Gastroesophageal sphincter (tissue), 4 donors: ENCODE data around the gene PLAU. TPM values are rescaled to one million over a fixed set of nuclear protein-coding genes. Genes with fewer than 3 reads are reported as not detected.

ENCODE experiments used
- ATAC-seq: fragments of 150-250 bp; one replicate; pipeline ENCODE4 v1.9.1; 2016; ENCODE audit warnings: mild to moderate bottlenecking, moderate library complexity
- H3K27ac ChIP-seq, 4 donors: fragments of 200-600 bp; sonication (generic) in 3 of 4; 1 replicate in 3 of 4; 2 replicates in 1 of 4; pipeline ENCODE4 v1.5.1; 2016 to 2019
- H3K27me3 ChIP-seq: fragments of 200-600 bp; sonication (generic); one replicate; pipeline ENCODE4 v1.5.1; 2019
- H3K36me3 ChIP-seq, 2 donors: fragments of 200-600 bp; sonication (generic); one replicate each; pipeline ENCODE4 v1.5.1; 2019; ENCODE audit warnings: control low read depth in 1 of 2
- H3K4me1 ChIP-seq, 3 donors: fragments of 200-600 bp; sonication (generic); 1 replicate in 2 of 3; 2 replicates in 1 of 3; pipeline ENCODE4 v1.5.1; 2016 to 2019; ENCODE audit warnings: control low read depth in 2 of 3
- H3K4me3 ChIP-seq, 2 donors: fragments of 200-600 bp; sonication (generic); one replicate each; pipeline ENCODE4 v1.5.1; 2019; ENCODE audit warnings: mild to moderate bottlenecking in 1 of 2, moderate library complexity in 1 of 2
- H3K9me3 ChIP-seq, 3 donors: fragments of 200-600 bp; sonication (generic); one replicate each; pipeline ENCODE4 v1.5.1; 2017 to 2019; ENCODE audit warnings: control low read depth in 2 of 3
- EP300 ChIP-seq: sonication (generic); formaldehyde crosslinking; IDR thresholded peaks from one replicate; pipeline ENCODE4 v1.6.1; 2017; ENCODE audit warnings: antibody characterized with exemption, mild to moderate bottlenecking
- POLR2A ChIP-seq, 2 donors: fragments of 450-650 bp; IDR thresholded peaks; one replicate each; pipeline ENCODE4 v1.6.1; 2017; ENCODE audit warnings: antibody characterized with exemption in 2 of 2, mild to moderate bottlenecking in 2 of 2, moderate library complexity in 1 of 2
- POLR2AphosphoS5 ChIP-seq: sonication (generic); formaldehyde crosslinking; IDR thresholded peaks from one replicate; pipeline ENCODE4 v1.6.1; 2017; ENCODE audit warnings: antibody characterized with exemption
- WGBS, 2 donors: methylation state at CpG; one replicate each; pipeline ENCODE4 v1.1.5; 2018; ENCODE audit warnings: low coverage in 1 of 2; 5-methylcytosine and 5-hydroxymethylcytosine counted together
- total RNA-seq, 4 donors: library from RNA; depleted of rRNA; stranded (reverse); fragments of >200 nt; gene quantifications; one replicate each; pipeline ENCODE4 v1.1.0, GENCODE V29; 2016
- TF ChIP-seq, protein P1 (sequence below), 4 experiments: fragments of 200-600 bp in 2 of 4; fragments of 450-650 bp in 2 of 4; sonication (generic) in 1 of 4; IDR thresholded peaks; one replicate each; pipeline ENCODE4 v1.5.1; 2017 to 2019; ENCODE audit warnings: antibody characterized with exemption in 4 of 4, mild to moderate bottlenecking in 2 of 4, moderate library complexity in 2 of 4

PLAU gene
- total RNA-seq, 4 donors from 2014 or later, result 1.1 to 43.3 (median 8.3) TPM

DNA sequence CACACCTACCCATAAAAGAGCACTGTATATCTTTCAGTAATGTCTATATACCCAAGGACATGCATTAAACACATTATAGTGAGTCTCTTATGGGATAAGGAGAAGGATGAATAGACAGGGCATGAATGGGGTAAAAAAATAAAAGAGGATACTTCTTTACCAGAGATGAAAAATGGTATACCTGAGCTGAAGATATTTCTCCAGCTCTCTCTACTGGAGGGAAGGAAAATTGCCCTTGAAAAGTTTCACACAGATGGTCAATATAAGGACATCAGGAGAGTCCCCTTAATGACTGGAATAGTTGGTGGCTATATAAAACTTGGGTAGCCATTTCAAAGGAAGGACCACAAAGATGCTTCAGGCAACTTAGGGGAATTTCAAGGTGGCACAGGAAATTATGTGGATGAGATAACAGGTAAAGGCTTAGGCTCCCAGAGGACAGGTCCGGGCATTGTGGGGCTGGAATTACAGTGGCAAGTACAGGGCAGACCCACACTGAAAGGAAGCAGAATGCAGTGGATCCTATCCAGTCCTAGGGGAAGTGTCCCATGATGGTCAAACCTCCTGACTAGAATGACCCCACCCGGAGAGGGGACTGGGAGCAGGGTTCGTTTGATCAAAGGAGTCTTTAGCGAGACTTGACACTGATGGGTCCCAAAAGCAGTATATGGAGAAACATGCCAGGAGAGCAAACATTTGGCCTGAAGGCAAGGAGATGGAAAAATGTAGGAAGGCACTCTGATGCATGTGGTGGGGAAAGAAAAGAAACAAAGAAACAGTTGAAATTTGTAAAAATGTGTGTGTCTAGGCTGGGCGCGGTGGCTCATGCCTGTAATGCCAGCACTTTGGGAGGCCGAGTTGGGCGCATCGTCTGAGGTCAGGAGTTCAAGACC is 35.6 kb downstream of the PLAU start:
- no peak for ATAC-seq
- TF ChIP-seq POLR2A (IDR thresholded peaks at IDR 0.05) (no peak), EP300 (no peak), POLR2AphosphoS5 (no peak)
- TF ChIP-seq, protein P1, sequence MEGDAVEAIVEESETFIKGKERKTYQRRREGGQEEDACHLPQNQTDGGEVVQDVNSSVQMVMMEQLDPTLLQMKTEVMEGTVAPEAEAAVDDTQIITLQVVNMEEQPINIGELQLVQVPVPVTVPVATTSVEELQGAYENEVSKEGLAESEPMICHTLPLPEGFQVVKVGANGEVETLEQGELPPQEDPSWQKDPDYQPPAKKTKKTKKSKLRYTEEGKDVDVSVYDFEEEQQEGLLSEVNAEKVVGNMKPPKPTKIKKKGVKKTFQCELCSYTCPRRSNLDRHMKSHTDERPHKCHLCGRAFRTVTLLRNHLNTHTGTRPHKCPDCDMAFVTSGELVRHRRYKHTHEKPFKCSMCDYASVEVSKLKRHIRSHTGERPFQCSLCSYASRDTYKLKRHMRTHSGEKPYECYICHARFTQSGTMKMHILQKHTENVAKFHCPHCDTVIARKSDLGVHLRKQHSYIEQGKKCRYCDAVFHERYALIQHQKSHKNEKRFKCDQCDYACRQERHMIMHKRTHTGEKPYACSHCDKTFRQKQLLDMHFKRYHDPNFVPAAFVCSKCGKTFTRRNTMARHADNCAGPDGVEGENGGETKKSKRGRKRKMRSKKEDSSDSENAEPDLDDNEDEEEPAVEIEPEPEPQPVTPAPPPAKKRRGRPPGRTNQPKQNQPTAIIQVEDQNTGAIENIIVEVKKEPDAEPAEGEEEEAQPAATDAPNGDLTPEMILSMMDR (IDR thresholded peaks at IDR 0.05), result no peak
- Histone ChIP-seq H3K4me3 (no peak overlapping the region), H3K36me3 (no peaks in the 10 kb centered on the region), H3K27me3 (no peaks in the 10 kb centered on the region), H3K27ac (no peak overlapping the region), H3K4me1 (peaks cover 0 to 2% (median 0%) of the 10 kb centered on the region in 3 donors), H3K9me3 (no peaks in the 10 kb centered on the region)
- 70 to 78% methylated on average over 9 of the region's 9 CpGs for WGBS, 2 donors

GRCh38 chr10:73948947-73949633 is 38.2 kb downstream of the PLAU start:
- Histone ChIP-seq H3K27ac (no peak overlapping the region), H3K27me3 (no peaks in the 10 kb centered on the region), H3K9me3 (no peaks in the 10 kb centered on the region), H3K36me3 (no peaks in the 10 kb centered on the region), H3K4me1 (no peaks in the 10 kb centered on the region), H3K4me3 (no peak overlapping the region)
- TF ChIP-seq POLR2A (IDR thresholded peaks at IDR 0.05), result no peak
- no peak for TF ChIP-seq POLR2AphosphoS5
- TF ChIP-seq EP300, result no peak
- TF ChIP-seq, protein P1 (IDR thresholded peaks at IDR 0.05), result no peak
- WGBS, 2 donors, result 90% methylated on average over 9 to 10 of the region's 10 CpGs
- ATAC-seq, result no peak

- no peak for ATAC-seq
- whole genome bisulfite sequencing, 2 donors, result 75 to 85% methylated on average over 8 to 9 of the region's 13 CpGs
- H3K9me3 ChIP-seq, result no peaks in the 10 kb centered on the region
- TF ChIP-seq, protein P1 (IDR thresholded peaks at IDR 0.05), result no peak
- TF ChIP-seq POLR2A (IDR thresholded peaks at IDR 0.05), result no peak
- TF ChIP-seq POLR2AphosphoS5, result no peak
- H3K27ac ChIP-seq, result no peak overlapping the region
- no peaks in the 10 kb centered on the region for H3K36me3 ChIP-seq
- H3K4me3 ChIP-seq, result no peak overlapping the region
- no peaks in the 10 kb centered on the region for H3K4me1 ChIP-seq
- no peaks in the 10 kb centered on the region for H3K27me3 ChIP-seq
Observed at GRCh38 chr10:73950155-73950948, 39.4 kb downstream of the PLAU start.

GRCh38 chr10:73953665-73954064 is 42.7 kb downstream of the PLAU start:
- no peak overlapping the region for H3K4me3 ChIP-seq
- H3K36me3 ChIP-seq, result no peaks in the 10 kb centered on the region
- no peaks in the 10 kb centered on the region for H3K27me3 ChIP-seq
- TF ChIP-seq POLR2AphosphoS5, result no peak
- TF ChIP-seq POLR2A (IDR thresholded peaks at IDR 0.05), result no peak
- TF ChIP-seq EP300, result no peak
- TF ChIP-seq, protein P1 (IDR thresholded peaks at IDR 0.05), result no peak
- WGBS, 2 donors, result 83% methylated on average over 1 of the region's 1 CpG; no CpG with 5 or more reads in 1 of the 2 donors
- no peak for ATAC-seq
- H3K27ac ChIP-seq, result no peak overlapping the region
- H3K9me3 ChIP-seq, result no peaks in the 10 kb centered on the region
- peaks cover 0 to 24% (median 0%) of the 10 kb centered on the region in 3 donors for H3K4me1 ChIP-seq
